ENCODE data around the gene MCRIP2.
A peak's percentile ranks its signal among the peaks of the same experiment; 100 is the strongest.
"Not testable (repeated sequence)": the region's sequence is repeated elsewhere in the genome, so short reads cannot be mapped to it uniquely, and the experiment has no call there.

MCRIP2 gene

DNA sequence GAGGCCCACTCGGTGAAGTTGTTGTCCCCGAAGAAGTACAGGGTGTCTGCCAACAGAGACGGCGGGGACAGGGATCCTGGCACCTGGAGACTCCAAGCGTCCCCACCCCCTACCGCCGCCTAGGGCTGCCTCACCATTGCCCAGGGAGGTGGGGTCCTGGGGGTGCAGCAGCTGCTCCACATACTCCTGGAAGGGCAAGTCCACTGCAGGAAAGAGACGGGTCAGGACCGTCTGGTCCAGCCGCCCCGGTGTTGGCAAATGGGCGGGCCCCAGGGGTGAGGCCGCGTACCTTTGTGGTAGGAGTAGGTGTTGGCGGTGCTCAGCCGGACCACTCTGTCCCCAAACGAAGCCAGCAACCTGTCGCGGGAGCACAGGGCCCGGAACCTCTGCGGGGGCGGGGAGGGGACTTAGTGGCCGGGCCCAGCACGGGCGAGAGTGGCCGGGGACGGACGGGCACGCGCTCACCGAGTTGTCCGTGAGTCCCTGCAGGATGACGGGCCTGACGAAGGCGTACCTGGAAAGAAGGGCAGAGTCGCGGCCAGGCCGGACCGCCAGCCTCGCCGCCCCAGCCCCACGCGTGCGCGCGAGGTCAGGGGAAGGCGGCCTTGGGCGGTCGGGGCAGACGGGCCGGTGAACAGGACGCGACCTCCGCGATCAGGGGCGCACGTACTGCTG is 41.9 kb downstream of the MCRIP2 start:
- DNase-seq: no peak

DNA sequence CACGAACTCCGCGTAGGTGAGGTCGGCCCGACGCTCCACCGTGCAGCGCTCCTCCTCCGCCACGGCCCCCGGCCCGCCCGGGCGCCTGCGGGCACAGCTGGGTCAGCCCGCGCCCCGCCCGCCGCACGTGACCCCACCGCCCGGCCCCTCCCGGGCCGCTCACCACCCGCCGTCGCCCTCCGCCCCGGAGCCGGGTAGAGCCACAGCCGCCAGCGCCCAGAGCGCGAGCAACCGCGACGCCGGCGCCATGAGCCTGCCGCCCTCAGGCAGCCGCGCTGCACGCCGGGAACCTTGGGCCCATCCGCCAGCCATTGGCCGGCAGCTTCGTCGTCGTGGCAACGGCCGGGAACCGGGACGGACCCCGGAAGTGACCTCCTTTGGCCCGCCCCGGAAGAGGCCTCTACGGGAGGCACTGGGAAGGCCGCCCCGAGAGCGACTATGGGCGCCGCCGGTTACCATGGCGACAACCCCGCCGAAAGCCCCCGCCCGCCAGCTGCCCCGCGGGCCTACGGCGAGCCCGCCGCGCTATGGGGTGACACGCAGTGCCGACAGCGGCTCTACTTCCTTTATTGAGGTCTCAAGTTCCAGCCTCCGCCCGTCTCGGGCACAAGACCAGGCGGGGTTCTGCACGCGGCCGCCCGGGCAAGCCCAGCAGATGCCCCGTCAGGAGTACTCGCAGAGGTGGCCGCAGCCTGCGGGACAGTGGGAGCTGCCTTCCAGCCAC is 42.6 kb downstream of the MCRIP2 start, which contains the start of gene JMJD8:
JMJD8 (minus strand) TSS at position 264 of the 724 bp plus-strand sequence; CDS start at position 249, 15 bp downstream.
- peak; percentile 99 for DNase-seq

DNA sequence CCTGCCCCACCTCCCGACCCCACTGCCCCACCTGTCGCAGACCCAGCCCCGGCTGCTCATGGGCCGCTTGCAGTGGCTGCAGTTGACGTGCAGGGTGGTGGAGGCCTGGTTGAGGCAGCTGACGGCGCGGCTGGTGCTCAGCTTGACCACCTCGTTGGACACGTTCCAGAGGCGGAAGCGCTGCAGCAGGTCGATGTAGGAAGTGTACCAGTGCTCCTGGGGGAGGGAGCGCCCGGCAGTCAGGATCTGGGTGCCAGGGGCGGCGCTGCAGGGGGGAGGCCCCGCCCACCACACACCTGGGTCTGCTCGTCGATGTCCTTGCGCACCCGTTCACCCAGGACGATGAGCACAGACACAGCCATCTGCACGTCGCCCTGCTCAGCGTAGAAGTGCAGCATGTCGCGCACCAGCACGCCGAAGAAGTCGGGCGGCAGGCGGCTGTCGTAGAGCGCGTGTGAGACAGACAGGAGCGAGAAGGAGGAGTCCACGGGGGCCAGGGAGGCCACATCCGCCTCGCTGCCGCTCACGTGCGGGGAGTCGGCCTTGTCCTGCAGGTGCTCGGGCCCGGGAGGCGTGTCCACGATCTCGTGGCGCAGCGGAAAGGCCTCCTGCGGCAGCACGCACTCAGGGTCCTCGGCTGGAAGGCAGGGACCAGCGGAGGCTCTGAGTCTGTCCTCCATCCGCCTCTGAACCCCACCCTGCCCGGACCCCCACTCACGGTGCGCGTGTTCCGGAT is 43.5 kb downstream of the MCRIP2 start:
- DNase-seq: no peak

DNA sequence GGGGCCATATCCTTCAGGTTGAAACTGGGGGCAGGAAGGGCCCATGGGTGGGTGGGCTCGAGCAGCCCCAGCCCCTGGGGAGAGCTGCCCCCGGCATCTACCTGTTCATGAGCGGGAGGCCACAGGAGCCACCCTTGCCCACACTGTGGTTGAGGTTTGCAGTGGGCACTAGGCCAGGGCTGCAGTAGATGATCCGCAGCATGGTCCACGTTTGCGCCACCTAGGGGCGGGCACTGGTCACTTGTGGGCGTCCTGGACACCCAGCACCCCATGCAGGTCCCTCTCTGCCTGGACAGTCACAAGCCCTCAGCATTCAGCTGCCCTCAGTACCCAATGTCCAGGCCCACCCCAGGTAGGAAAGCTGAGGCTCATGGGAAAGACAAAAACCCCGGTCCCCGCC is 44.3 kb downstream of the MCRIP2 start:
- no peak for DNase-seq

DNA sequence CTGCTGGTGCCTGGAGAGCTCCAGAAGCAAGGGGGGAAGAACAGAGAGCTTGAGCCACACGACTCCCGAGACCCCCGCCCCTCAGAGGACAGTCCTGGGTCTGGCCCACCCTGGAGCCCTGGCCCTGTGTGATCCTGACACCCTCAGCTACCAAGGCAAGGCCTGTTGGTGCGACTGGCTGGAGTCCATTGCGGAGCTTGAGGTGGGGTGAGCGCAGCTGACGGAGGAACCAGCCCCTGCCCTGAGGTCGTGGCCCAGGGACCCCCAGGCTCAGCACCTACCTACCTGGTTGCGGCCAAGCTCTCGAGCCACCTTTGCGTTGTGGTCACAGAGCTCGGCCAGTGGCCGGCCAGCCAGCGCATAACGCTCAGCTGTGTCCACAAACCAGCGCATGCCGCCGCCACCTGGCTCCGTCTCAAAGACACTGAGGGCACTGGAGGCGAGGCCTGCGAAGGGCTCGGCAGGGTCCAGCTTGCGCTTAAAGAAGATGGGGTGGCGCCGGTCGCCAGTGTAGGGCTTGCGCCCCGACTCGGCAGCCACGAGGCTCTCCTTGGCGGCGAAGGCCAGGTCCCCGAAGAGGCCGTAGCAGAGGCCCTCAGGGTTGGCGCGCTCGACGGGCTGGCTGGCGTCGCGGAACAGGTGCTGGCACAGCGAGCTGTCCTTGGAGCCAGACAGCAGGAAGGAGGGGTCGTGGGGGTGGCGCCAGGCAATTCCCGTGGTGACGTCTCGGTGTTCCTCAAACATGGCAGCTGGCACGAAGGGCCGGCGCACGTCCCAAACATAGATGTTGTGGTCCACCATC is 45.0 kb downstream of the MCRIP2 start:
- DNase-seq: no peak

DNA sequence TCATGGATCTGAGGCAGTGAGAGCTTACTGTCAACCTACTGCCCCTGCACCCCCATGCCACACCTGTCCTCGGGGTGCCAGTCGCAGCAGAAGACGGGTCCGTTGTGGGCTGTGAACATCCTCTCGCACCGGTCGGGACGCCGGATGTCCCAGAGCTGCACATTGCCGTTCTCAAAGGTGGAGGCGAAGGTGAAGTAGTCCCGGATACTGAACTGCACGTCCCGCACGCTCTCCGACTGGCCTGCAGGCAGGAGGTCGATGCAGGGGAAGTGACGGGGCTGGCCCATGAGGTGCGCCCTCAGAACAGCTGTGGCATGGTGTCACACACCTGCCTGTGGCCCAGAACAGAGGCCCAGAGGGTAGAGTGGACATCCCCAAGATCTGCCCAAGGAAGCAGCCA is 45.9 kb downstream of the MCRIP2 start:
- DNase-seq: no peak

DNA sequence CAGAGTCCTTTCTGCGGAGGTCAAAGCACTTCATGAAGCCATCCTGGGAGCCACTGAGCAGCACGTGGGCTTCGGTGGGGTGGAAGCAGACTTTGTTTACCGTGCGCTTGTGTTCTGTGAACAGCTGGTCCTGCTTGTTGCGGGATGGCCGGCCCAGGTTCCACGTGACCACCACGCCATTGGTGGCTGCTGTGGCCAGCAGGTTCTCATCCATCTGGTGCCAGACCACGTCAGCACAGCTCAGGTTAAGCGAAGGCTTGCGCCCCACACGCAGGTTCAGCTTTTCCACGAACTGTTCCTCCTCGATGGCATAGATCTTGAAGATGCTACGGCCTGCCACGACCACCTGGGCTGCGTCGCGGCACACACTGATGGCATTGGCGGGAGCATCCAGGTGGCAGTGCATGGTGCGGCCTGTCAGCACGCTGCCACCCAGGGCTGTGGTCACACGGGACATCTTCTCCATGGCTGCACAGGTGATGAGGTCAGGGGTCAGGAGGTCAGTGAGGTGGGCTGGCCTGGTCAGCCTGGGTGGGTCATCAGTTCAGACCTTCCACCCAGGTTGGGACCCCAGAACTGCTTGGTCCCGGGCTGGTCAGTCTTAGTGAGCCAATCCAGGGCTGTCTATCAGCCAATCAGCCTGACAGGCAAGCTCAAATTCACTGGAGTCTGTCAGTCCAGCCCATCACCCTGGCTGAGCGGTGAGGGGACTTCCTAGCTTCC is 47.7 kb downstream of the MCRIP2 start:
- DNase-seq: no peak

DNA sequence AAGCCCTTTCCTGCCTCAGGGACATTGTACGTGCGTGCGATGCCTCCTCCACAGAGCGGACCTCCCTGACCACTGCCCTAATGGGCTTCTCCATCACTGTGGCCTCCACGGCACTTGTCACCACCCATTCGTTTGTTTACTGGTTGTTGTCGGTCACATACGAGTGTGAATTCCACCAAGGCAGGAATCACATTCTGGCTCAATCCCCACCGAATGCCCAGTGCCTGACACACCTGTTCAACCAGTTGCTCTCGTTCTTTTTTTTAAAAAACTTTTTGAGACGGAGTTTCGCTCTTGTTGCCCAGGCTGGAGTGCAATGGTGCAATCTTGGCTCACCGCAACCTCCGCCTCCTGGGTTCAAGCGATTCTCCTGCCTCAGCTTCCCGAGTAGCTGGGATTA is 49.6 kb downstream of the MCRIP2 start:
- DNase-seq: not testable (repeated sequence)

DNA sequence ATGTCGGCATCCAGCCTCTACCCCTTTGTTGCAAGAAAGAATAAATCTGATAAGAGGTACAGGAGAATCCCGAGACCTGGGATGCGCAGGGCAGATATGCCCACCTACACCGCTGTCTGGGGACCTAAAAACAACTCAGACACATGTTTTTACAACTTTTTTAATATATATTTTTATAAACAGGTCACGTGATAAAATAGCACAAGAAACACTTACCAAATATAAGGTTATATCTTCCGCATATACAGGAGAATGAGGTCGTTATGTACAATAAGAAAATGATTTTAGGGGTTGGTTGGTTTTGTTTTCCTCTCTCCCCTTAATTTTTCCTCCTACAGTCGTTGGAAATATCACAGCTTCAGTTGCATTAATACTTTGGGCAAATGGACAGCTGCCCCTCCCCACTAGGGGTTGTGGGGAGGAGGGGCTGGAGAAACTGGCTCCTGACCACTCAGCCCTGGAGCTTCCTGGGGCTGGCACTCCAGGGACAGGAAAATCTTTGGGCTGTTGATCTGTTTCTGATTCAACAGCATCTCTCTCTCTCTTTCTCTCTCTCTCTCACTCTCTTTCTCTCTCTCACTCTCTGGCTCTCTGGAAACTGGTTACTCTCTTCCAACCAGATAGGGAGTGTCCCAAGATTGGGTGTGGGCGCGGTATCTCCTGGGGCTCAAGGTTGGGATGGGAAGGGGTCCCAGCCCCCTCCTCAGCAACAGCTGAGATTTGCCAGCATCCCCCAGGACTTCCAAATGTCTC is 50.9 kb downstream of the MCRIP2 start:
- no peak for DNase-seq

DNA sequence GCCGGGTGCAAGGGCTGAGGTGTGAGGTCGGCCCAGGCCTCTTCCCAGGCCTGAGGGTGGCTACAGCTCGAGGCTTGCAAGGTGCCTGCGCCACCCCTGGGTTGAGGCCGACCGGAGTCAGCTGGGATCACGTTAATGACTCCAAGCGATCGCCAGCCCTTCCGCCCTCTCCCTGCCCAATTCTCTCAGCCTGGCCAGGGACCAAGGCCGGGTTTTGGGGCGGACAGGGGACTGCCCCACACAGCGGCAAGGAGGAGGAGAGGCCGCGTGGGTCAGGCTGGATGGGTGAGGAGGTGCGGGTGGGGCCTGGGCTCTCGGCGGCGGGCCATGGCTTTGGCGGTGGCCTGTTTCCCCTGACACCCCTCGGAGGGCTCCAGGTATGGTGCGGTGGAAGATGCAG is 51.7 kb downstream of the MCRIP2 start:
- DNase-seq: no peak

DNA sequence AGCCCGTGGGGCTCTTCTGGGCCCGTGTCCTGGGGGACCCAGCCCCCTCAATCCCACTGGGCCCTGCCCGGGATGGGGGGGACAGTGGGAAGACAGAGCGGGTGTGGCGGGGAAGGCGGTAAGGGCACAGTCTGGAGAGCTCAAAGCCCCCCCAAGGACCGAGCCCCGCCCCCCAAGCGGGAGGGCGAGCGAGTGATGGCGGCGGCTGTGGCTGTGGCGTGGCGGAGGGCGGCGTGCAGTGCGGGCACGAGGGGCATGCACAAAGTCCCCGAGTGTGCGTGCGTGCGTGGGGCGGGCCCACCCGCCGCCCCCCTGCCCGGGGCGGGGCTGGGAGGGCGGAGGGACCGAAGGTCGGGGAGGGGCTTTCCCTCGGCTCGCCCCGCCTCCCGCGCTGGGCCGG is 52.1 kb downstream of the MCRIP2 start:
- no peak for DNase-seq

DNA sequence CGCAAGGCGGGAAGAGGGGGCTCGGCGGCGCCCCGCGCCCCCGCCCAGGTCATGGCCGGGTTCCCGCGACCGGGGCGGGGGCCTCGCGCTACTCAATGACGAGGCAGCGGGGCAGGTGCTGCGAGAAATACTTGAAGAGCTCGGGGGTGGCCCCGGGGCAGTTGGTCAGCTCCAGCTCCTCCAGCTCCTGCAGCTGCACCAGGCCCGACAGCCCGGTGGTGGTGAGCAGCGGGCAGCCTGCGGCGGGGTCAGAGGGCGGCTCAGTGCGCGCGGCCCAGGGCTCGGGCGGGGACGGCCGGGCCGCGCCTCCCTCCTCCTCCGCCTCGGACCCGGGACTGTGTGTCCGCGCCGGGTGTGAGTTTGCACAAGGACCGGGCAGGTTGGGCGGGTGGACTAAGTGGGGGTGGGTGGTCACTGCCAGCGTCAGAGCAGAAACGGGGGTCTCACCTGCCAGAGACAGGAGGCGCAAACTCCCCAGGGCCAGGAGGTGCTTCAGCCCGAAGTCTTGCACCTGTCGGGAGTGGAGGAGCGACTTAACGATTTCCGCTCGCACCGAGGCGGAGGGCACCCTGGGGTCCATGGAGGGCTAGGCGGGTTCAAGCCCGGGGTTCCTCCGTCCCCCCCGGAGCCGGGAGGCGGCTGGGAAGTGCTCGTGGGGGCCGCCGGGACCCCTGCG is 52.7 kb downstream of the MCRIP2 start:
- DNase-seq: no peak

DNA sequence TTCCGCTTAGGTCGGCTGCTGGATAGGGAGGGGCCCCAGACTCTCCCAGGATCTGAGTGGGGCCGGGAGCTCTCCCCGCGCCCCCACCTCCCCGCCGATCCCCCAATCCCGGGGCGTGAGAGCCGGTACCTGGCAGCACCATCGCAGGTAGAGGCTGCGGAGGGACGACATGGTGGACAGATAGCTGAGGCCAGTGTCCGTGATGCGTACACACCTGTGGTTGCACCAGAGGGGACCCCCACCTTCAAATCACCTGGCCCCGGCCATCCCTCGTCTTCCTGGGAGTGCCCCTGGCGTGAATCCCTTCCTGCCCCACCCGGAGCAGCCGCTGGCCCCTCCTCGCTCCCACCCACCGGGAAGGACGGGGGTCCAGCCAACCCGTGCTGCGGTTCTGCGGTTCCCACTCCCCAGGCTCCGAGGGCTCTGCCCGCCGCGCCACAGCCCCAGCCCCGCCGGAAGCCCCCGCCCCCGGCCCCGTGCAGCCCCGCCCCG is 53.3 kb downstream of the MCRIP2 start:
- DNase-seq: no peak

DNA sequence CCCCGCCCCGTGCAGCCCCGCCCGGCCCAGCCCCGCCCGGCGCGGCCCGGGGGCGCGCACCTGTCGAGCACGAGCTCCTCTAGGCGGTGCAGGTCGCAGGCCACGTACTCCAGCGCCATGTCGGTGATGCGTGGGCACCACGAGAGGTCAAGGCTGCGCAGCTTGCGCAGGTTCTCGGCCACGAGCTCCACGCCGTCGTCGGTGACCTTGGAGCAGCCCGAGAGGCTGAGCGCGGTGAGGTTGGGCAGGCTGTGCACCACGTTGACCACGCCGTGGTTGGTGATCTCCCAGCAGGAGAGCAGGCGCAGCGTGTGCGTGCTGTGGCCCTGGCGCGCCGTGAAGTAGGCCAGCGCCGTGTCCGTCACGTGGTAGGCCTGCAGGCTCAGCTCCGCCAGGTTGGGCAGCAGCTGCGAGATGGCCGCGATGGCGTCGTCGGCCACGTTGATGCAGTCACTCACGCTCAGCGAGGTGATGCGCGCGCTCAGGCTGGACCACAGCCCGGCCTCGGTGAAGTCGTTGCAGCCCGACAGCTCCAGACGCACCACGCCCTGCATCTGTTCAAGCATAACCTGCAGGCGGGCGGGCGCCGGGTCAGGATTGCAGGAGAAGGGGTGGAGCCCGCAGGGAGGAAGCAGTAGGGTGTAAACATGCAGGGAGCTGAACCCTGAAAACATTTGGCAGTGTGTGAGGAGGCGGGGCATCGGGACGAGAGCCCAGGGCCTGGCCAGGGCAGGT is 53.9 kb downstream of the MCRIP2 start:
- peak; percentile 72 for DNase-seq
